ENCODE results near the gene APOBEC4. TPM values are rescaled to one million over a fixed set of nuclear protein-coding genes. Genes with fewer than 3 reads are reported as not detected.
"Not testable (repeated sequence)": the region's sequence is repeated elsewhere in the genome, so short reads cannot be mapped to it uniquely, and the experiment has no call there.

APOBEC4 gene
- total RNA-seq, 6 donors from 2014 or later: 0.20 to 5.6 (median 1.9) TPM

DNA sequence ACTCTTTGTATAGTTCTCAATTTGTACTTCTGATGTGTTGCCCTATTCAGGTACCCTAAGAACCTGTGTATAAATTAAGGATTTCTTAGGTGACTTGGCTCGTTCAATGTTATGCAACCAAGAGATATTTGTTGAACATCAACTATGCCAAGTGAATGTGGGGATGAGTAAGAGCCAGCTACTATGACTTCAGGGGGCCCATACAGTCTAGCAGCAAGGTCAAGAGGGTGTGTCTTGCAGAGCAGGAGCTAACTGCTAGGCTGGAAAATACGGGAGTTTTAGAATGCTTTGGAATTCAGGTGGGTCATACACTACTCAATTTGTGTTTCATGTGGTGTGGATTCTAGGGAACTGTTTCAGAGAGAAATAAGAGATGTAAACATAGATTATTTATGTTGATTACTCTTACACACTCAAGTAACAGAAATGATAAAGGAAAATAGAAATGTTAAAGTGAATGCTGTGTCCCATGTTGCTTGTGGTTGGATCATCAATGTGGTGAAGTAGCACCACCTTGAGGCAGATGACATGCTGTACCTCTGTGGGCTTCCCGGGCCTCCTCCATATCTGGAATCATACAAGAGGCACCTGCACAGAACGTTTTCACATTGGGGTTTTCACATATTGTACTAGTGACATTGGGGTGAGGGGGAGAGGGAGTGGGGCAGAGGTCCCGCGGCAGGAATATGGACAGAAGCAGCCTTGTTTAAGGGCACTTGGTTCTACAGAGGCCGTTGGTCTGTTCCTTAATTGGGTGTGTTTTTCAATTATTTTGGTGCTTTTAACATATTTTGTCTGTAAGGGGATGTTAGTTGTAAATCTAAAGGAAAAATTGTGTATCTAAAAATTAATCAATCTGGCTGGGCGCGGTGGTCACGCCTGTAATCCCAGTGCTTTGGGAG is 30.0 kb downstream of the APOBEC4 start:
- Histone ChIP-seq H3K9me3 (no peaks in the 10 kb centered on the region), H3K36me3 (peaks cover 0 to 37% (median 2%) of the 10 kb centered on the region in 4 donors), H3K4me1 (peaks cover 27 to 44% (median 34%) of the 10 kb centered on the region in 4 donors), H3K4me3 (no peak overlapping the region), H3K27me3 (no peaks in the 10 kb centered on the region), H3K27ac (peak overlapping the region in 2 of 4 donors; percentile 13 to 63)
- WGBS, 2 donors: 60 to 65% methylated on average over 10 of the region's 10 CpGs
- peak; percentile 86 to 89 for ATAC-seq (ENCODE audit: low FRiP score in 2 of 2)
- TF ChIP-seq EP300 (IDR thresholded peaks at IDR 0.05) (no peak), POLR2A (IDR thresholded peaks at IDR 0.05) (no peak), POLR2AphosphoS5 (IDR thresholded peaks at IDR 0.05) (no peak), CTCF (IDR thresholded peaks at IDR 0.05) (peak in 4 of 6 experiments; percentile 22 to 72 (median 62))
- peak in 1 of 2 donors; percentile 74 for DNase-seq

DNA sequence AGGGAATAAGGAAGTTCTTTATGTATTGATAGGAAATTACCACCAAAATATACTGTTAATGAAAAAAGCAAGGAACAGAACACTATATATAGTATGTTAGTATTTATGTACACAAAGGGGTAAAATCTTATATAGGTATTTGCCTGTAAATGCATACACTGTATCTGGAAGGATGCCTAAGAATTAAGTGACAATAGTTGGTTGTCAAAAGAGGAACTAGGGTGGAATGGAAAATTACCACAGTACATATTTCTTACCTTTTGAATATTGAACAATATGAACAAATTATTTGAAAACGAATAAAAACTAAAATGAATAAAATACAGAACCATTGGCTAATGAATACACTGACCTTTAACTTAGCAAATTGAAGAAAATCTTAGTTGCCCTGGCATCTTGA is 31.1 kb downstream of the APOBEC4 start:
- ATAC-seq (ENCODE audit: low FRiP score in 2 of 2): no peak
- TF ChIP-seq EP300 (IDR thresholded peaks at IDR 0.05) (no peak), POLR2A (IDR thresholded peaks at IDR 0.05) (no peak), POLR2AphosphoS5 (IDR thresholded peaks at IDR 0.05) (no peak), CTCF (IDR thresholded peaks at IDR 0.05) (no peak)
- Histone ChIP-seq H3K36me3 (peaks cover 0 to 26% (median 2%) of the 10 kb centered on the region in 4 donors), H3K27me3 (no peaks in the 10 kb centered on the region), H3K4me1 (peaks cover 20 to 36% (median 32%) of the 10 kb centered on the region in 4 donors), H3K9me3 (no peaks in the 10 kb centered on the region), H3K4me3 (no peak overlapping the region), H3K27ac (peak overlapping the region in 1 of 4 donors; percentile 14)
- 67 to 69% methylated on average over 1 of the region's 1 CpG for WGBS, 2 donors
- no peak for DNase-seq

DNA sequence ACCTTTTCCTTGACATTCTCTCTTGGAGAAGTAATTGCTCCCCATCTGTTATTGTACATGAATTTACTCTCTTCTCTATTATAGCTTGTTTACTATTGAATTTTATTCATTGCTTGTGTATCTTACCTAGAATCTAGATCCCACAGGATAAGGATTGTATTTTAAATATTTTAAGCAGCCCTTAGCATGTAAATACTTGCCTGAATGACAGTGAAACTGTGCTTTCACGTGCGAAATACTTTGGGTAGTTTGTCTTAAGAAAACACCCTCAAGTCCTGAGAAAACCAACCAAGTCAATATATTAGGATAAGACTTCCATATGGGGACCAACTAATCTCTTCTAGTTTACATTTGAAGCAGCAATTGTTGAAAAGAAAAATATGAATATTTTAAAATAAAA is 32.8 kb downstream of the APOBEC4 start:
- ATAC-seq (ENCODE audit: low FRiP score in 2 of 2) (no peak), DNase-seq (no peak)
- Histone ChIP-seq H3K4me1 (peaks cover 2 to 19% (median 15%) of the 10 kb centered on the region in 4 donors), H3K36me3 (peaks cover 0 to 18% (median 2%) of the 10 kb centered on the region in 4 donors), H3K9me3 (no peaks in the 10 kb centered on the region), H3K27me3 (no peaks in the 10 kb centered on the region), H3K4me3 (no peak overlapping the region), H3K27ac (no peak overlapping the region)
- WGBS, 2 donors: 51 to 59% methylated on average over 2 of the region's 2 CpGs
- TF ChIP-seq POLR2A (IDR thresholded peaks at IDR 0.05): no peak
- no peak for TF ChIP-seq POLR2AphosphoS5 (IDR thresholded peaks at IDR 0.05)
- TF ChIP-seq CTCF (IDR thresholded peaks at IDR 0.05): no peak
- TF ChIP-seq EP300 (IDR thresholded peaks at IDR 0.05): no peak

DNA sequence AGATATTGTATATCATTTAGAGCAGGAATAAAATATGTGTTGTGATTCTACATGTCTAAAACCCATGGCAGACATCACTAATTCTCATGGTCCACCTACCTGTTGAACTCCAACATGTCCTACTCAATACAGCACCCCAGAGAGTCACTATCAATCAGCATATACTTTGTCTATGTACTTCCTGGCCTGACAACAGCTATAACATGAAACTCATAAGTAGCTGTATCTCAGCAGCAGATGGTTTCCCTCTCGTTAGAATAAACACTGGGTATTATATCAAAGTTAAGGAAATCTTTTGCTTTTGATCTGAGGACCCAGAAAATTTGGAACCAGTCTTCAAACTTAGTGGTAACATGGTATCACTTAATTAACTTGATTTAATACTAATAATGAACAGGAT is 33.3 kb downstream of the APOBEC4 start:
- 55 to 69% methylated on average over 1 of the region's 1 CpG for WGBS, 2 donors
- DNase-seq (no peak), ATAC-seq (ENCODE audit: low FRiP score in 2 of 2) (no peak)
- Histone ChIP-seq H3K4me3 (no peak overlapping the region), H3K9me3 (no peaks in the 10 kb centered on the region), H3K36me3 (peaks cover 0 to 13% (median 2%) of the 10 kb centered on the region in 4 donors), H3K4me1 (peaks cover 0 to 15% (median 12%) of the 10 kb centered on the region in 4 donors), H3K27me3 (no peaks in the 10 kb centered on the region), H3K27ac (no peak overlapping the region)
- TF ChIP-seq POLR2AphosphoS5 (IDR thresholded peaks at IDR 0.05): no peak
- TF ChIP-seq EP300 (IDR thresholded peaks at IDR 0.05): no peak
- TF ChIP-seq POLR2A (IDR thresholded peaks at IDR 0.05): no peak
- TF ChIP-seq CTCF (IDR thresholded peaks at IDR 0.05): no peak

DNA sequence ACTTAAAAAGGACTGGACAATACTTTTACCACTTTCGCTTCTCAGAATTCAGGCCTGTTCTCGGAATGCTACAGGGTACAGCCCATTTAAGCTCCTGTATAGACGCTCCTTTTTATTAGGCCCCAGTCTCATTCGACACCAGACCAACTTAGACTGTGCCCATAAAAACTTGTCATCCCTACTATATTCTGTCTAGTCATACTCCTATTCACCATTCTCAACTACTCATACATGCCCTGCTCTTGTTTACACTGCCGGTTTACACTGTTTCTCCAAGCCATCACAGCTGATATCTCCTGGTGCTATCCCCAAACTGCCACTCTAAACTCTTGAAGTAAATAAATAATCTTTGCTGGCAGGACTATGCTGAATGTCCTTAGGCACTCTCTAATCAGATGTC is 34.9 kb downstream of the APOBEC4 start:
- WGBS, 2 donors: 82 to 100% methylated on average over 5 of the region's 5 CpGs
- not testable (repeated sequence) for H3K27ac ChIP-seq; ATAC-seq (ENCODE audit: low FRiP score in 2 of 2); H3K36me3 ChIP-seq; H3K9me3 ChIP-seq; DNase-seq; H3K27me3 ChIP-seq; H3K4me3 ChIP-seq
- peaks cover 0 to 15% (median 11%) of the 10 kb centered on the region in 4 donors for H3K4me1 ChIP-seq

DNA sequence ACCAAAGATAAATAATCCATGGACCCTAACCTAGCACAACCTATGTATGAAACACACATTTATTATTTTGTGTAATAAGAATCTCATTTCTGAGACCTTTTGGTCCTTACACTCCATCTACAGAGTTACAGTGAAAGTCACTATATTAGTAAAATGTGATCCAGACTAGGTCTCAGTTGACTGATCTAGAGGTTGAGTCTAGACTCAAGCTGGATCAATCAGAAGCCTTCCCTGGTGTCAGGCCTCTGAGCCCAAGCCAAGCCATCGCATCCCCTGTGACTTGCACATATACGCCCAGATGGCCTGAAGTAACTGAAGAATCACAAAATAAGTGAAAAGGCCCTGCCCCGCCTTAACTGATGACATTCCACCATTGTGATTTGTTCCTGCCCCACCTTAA is 40.1 kb downstream of the APOBEC4 start:
- not testable (repeated sequence) for H3K9me3 ChIP-seq; H3K27ac ChIP-seq; H3K36me3 ChIP-seq; H3K4me3 ChIP-seq; ATAC-seq (ENCODE audit: low FRiP score in 2 of 2); DNase-seq; H3K27me3 ChIP-seq
- WGBS, 2 donors: 83 to 95% methylated on average over 3 of the region's 3 CpGs
- peaks cover 17 to 28% (median 25%) of the 10 kb centered on the region in 4 donors for H3K4me1 ChIP-seq
